Smooth muscle cell (in vitro differentiated cells): ENCODE data around the gene GID8. TPM values are rescaled to one million over a fixed set of nuclear protein-coding genes. Genes with fewer than 3 reads are reported as not detected.

ENCODE experiments used
- DNase-seq: peaks from one replicate; lab custom pipeline; 2025; ENCODE audit not compliant: unreplicated experiment; lab: John Stamatoyannopoulos, UW
- H2AFZ ChIP-seq: fragments of 200-600 bp; sonication (generic); 2 replicates; pipeline ENCODE4 v1.6.0; 2016; ENCODE audit warnings: antibody characterized with exemption, low read depth, mild to moderate bottlenecking
- H3F3A ChIP-seq: fragments of 200-600 bp; sonication (generic); 2 replicates; pipeline ENCODE4 v1.6.0; 2017; ENCODE audit warnings: antibody characterized with exemption, low read depth
- H3K27ac ChIP-seq: fragments of 200-600 bp; sonication (generic); 2 replicates; pipeline ENCODE4 v1.5.1; 2016; ENCODE audit warnings: low read depth, mild to moderate bottlenecking
- H3K27me3 ChIP-seq: fragments of 200-600 bp; sonication (generic); 2 replicates; pipeline ENCODE4 v1.6.1; 2016; ENCODE audit warnings: low read depth, mild to moderate bottlenecking
- H3K36me3 ChIP-seq: fragments of 200-600 bp; sonication (generic); 2 replicates; pipeline ENCODE4 v1.5.1; 2016; ENCODE audit warnings: low read depth
- H3K4me1 ChIP-seq: fragments of 200-600 bp; sonication (generic); 2 replicates; pipeline ENCODE4 v1.5.1; 2016; ENCODE audit warnings: low read depth
- H3K4me2 ChIP-seq: fragments of 200-600 bp; sonication (generic); 2 replicates; pipeline ENCODE4 v1.6.0; 2016; ENCODE audit warnings: mild to moderate bottlenecking
- H3K4me3 ChIP-seq: fragments of 200-600 bp; sonication (generic); 2 replicates; pipeline ENCODE4 v1.5.1; 2016; ENCODE audit warnings: mild to moderate bottlenecking
- H3K79me2 ChIP-seq: fragments of 200-600 bp; sonication (generic); 2 replicates; pipeline ENCODE4 v1.6.0; 2016; ENCODE audit warnings: low read depth, mild to moderate bottlenecking
- H3K9ac ChIP-seq: fragments of 200-600 bp; sonication (generic); 2 replicates; pipeline ENCODE4 v1.6.0; 2016; ENCODE audit warnings: low read depth
- H3K9me3 ChIP-seq: fragments of 200-600 bp; sonication (generic); replicated peaks from 2 replicates; pipeline ENCODE4 v1.5.1; 2016; ENCODE audit warnings: low read depth
- H4K20me1 ChIP-seq: fragments of 200-600 bp; sonication (generic); 2 replicates; pipeline ENCODE4 v1.6.0; 2016; ENCODE audit warnings: low read depth
- CTCF ChIP-seq: fragments of 200-600 bp; sonication (generic); IDR thresholded peaks from 2 replicates; pipeline ENCODE4 v1.5.1; 2017; ENCODE audit warnings: borderline replicate concordance, mild to moderate bottlenecking, antibody characterized with exemption; ENCODE audit not compliant: insufficient read depth, poor library complexity, severe bottlenecking
- WGBS: methylation state at CpG from one replicate; pipeline ENCODE4 v1.1.7; 2016; ENCODE audit warnings: low lambda C conversion rate; 5-methylcytosine and 5-hydroxymethylcytosine counted together
- polyA plus RNA-seq: library from polyadenylated mRNA; unstranded; fragments of >200 nt; fragmentation: Nextera tagmentation; extraction: Ambion mirVana; gene quantifications from 2 replicates; pipeline ENCODE4 v1.2.1, GENCODE V29; 2016
- total RNA-seq: library from RNA; depleted of rRNA; stranded (reverse); fragments of >200 nt; gene quantifications from 2 replicates; pipeline ENCODE4 v1.2.3, GENCODE V29; 2014

The GID8 gene
- total and polyA plus RNA-seq, 2 experiments from 2014 or later: 13.9 to 23.5 TPM

DNA sequence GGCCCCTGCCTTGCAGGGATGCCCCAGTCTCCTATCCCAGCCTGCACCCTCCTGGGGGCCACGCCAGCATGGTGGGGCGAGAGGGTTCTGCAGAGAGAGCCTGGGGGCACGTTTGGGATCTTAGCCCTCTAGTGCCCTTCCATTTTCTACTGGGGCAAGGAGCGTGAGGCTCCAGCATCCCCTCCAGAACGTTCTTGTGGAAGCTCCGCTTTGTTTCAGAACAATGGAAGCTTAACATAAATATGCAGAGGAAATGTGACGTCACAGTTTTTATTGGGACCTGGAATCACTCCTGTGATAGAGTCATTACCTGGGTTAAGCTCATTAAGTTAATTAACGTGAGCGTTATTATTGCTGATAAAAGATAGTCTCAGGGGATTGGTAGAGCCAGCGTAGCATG, 49.2 kb downstream of the GID8 start:
- 68% methylated on average over 10 of the region's 10 CpGs for WGBS
- peaks cover 26% of the 10 kb centered on the region for H3K27me3 ChIP-seq
- H4K20me1 ChIP-seq: no peaks in the 10 kb centered on the region
- H3F3A ChIP-seq: no peaks in the 10 kb centered on the region
- no peak overlapping the region for H3K4me2 ChIP-seq
- no peak overlapping the region for H3K27ac ChIP-seq
- H3K36me3 ChIP-seq: no peaks in the 10 kb centered on the region
- no peak overlapping the region for H2AFZ ChIP-seq
- no peak overlapping the region for H3K4me3 ChIP-seq
- no peaks in the 10 kb centered on the region for H3K4me1 ChIP-seq
- no peaks in the 10 kb centered on the region for H3K9me3 ChIP-seq
- H3K79me2 ChIP-seq: no peaks in the 10 kb centered on the region
- no peak for DNase-seq
- TF ChIP-seq CTCF: no peak
- no peak overlapping the region for H3K9ac ChIP-seq

GRCh38 chr20:62989201-62989601, 51.3 kb downstream of the GID8 start:
- TF ChIP-seq CTCF: no peak

DNA sequence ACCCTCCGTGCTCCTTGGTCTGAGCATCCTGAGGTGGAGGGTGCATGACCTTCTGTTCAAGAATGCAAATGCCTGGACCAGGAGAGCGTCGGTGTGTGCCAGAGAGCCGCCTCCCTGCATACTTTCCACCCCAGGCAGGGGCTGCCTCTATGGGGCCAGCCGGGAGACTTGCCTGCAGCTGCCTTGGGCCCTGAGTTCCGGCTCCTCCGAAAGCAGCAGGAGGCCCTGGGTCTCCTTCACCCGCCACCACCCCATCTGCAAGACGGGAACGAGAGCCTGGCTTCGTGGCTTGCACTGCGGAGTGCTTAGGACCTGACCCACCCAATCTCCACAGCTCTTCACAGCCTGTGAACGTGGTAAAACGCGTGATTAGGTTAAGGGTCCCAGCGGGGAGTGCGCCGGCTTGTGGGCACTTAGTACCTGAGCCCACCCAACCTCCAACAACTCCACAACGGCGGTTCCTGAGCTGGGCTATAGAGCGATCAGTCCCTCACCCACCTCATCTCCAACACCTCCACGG, 52.4 kb downstream of the GID8 start:
- DNase-seq: no peak
- Histone ChIP-seq H3K4me2 (no peak overlapping the region), H3K36me3 (no peaks in the 10 kb centered on the region), H3K9ac (no peak overlapping the region), H4K20me1 (no peaks in the 10 kb centered on the region), H3K4me3 (no peak overlapping the region), H3K27me3 (peaks cover 26% of the 10 kb centered on the region), H2AFZ (no peak overlapping the region), H3K9me3 (no peaks in the 10 kb centered on the region), H3F3A (no peaks in the 10 kb centered on the region), H3K4me1 (no peaks in the 10 kb centered on the region), H3K79me2 (no peaks in the 10 kb centered on the region), H3K27ac (no peak overlapping the region)
- WGBS: 83% methylated on average over 22 of the region's 22 CpGs
- no peak for TF ChIP-seq CTCF

More at GRCh38 chr20:62989201-62989601, 51.3 kb downstream of the GID8 start:
- Histone ChIP-seq H3K4me2 (no peak overlapping the region), H3K9ac (no peak overlapping the region), H3K79me2 (no peaks in the 10 kb centered on the region), H2AFZ (no peak overlapping the region), H3K9me3 (no peaks in the 10 kb centered on the region), H3K4me3 (no peak overlapping the region), H3F3A (no peaks in the 10 kb centered on the region), H3K27me3 (peaks cover 26% of the 10 kb centered on the region), H4K20me1 (no peaks in the 10 kb centered on the region), H3K4me1 (no peaks in the 10 kb centered on the region), H3K36me3 (no peaks in the 10 kb centered on the region), H3K27ac (no peak overlapping the region)
- DNase-seq: no peak
- WGBS: 82% methylated on average over 11 of the region's 11 CpGs

DNA sequence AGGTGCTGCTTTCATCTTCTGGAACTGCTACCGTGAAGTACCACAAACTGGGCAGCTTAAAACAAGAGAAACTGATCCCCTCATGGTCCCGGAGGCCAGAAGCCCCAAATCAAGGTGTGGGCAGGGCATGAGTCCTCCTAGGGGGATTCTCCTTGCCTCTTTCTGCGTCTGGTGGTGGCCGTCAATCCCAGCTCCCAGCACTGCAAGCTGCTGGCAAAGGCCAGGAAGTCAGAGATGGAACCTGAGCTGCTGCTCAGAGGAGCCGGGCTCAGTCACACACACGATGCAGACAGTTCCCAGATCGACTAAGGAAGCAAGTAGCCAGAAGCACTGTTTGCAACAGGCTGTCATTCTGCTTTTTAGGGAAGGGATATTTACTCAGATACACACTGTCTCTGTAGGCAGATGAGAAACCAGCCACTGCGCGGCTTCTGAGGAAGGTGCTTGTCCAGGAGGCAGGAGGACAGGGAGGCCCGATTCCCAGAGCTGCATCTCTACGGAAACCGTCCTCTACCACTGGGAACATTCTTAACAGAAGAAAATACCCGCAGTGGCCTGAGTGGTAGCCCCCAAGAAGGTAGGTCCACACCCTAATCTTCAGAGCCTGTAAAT, 53.4 kb downstream of the GID8 start:
- no peaks in the 10 kb centered on the region for H4K20me1 ChIP-seq
- no peaks in the 10 kb centered on the region for H3K79me2 ChIP-seq
- H3K4me3 ChIP-seq: no peak overlapping the region
- H2AFZ ChIP-seq: no peak overlapping the region
- H3K9ac ChIP-seq: no peak overlapping the region
- H3K4me1 ChIP-seq: no peaks in the 10 kb centered on the region
- no peak for TF ChIP-seq CTCF
- no peaks in the 10 kb centered on the region for H3F3A ChIP-seq
- H3K36me3 ChIP-seq: no peaks in the 10 kb centered on the region
- no peak overlapping the region for H3K27ac ChIP-seq
- no peak overlapping the region for H3K4me2 ChIP-seq
- no peak for DNase-seq
- H3K27me3 ChIP-seq: peaks cover 26% of the 10 kb centered on the region
- 79% methylated on average over 13 of the region's 13 CpGs for WGBS
- H3K9me3 ChIP-seq: no peaks in the 10 kb centered on the region
